ENCODE results near the gene GSX2. TPM values are rescaled to one million over a fixed set of nuclear protein-coding genes. Genes with fewer than 3 reads are reported as not detected.

The GSX2 gene
- polyA plus RNA-seq, 2 donors: not detected

DNA sequence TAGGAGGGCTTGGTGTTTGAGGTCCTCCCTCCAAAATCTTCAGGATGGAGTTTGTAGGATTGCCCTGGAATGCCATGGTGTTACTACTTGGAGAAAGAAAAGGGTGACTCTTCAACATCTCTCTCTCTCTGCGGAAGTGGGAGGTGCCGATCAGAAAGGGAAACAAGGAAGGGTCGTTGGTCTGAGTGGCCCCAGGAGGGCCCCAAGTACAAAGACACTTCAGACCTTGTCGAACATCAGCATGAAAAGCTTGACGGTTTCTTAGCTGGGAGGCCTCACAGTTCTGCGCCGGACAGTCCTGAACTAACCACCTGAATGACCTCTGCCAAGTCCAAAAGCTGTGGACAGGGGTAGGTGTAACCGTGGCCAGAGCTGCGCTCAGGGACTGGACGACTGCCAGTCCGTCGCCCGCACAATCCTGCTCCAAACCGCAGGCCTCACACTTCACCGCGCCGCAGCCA is 646 bp upstream of the GSX2 start:
- WGBS, 2 donors: 4 to 5% methylated on average over 17 of the region's 17 CpGs
- H3K4me1 ChIP-seq (ENCODE audit: control insufficient read depth in 2 of 2, insufficient read depth in 2 of 2, low read length in 1 of 2): peaks cover 15 to 18% of the 10 kb centered on the region in 2 donors
- H3K4me3 ChIP-seq (ENCODE audit: low read depth in 1 of 2, low read length in 2 of 2): peak overlapping the region in 1 of 2 donors; percentile 38
- peaks cover 19 to 29% of the 10 kb centered on the region in 2 donors for H3K27me3 ChIP-seq (ENCODE audit: control insufficient read depth in 1 of 2, insufficient read depth in 2 of 2, low read length in 2 of 2)
- H3K27ac ChIP-seq (ENCODE audit: low read depth in 2 of 2, low read length in 1 of 2): no peak overlapping the region
- no peaks in the 10 kb centered on the region for H3K9me3 ChIP-seq (ENCODE audit: control insufficient read depth in 2 of 2, insufficient read depth in 1 of 2, low read depth in 1 of 2, low read length in 1 of 2)
- H3K36me3 ChIP-seq (ENCODE audit: control insufficient read depth in 2 of 2, insufficient read depth in 2 of 2, low read length in 1 of 2): no peaks in the 10 kb centered on the region

DNA sequence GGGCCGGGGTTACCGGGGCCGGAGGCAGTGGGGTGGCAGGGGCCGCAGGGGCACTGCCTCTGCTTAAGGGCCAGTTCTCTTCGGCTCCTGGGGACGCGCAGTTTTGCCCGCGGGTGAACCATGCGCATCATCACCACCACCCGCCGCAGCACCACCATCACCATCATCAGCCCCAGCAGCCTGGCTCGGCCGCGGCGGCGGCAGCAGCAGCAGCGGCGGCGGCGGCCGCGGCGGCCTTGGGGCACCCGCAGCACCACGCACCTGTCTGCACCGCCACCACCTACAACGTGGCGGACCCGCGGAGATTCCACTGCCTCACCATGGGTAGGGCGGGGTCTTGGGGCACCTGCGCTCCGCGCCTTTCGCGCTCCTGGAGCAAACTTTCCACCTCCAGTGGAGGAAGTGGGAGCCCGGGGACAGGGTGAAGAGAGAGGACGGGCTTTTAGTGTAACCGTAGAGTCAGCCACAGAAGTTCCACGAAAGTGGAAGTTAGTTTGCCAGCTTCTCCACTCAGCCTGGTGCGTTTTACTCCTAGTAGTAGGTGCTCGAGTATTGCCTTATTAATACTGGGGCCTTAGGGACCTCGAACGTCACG is 729 bp downstream of the GSX2 start:
- no peak overlapping the region for H3K27ac ChIP-seq (ENCODE audit: low read depth in 2 of 2, low read length in 1 of 2)
- peak overlapping the region in 1 of 2 donors; percentile 38 for H3K4me3 ChIP-seq (ENCODE audit: low read depth in 1 of 2, low read length in 2 of 2)
- WGBS, 2 donors: 2 to 3% methylated on average over 37 to 46 of the region's 46 CpGs
- H3K36me3 ChIP-seq (ENCODE audit: control insufficient read depth in 2 of 2, insufficient read depth in 2 of 2, low read length in 1 of 2): no peaks in the 10 kb centered on the region
- peaks cover 10 to 29% of the 10 kb centered on the region in 2 donors for H3K27me3 ChIP-seq (ENCODE audit: control insufficient read depth in 1 of 2, insufficient read depth in 2 of 2, low read length in 2 of 2)
- no peaks in the 10 kb centered on the region for H3K9me3 ChIP-seq (ENCODE audit: control insufficient read depth in 2 of 2, insufficient read depth in 1 of 2, low read depth in 1 of 2, low read length in 1 of 2)
- peaks cover 15 to 18% of the 10 kb centered on the region in 2 donors for H3K4me1 ChIP-seq (ENCODE audit: control insufficient read depth in 2 of 2, insufficient read depth in 2 of 2, low read length in 1 of 2)

DNA sequence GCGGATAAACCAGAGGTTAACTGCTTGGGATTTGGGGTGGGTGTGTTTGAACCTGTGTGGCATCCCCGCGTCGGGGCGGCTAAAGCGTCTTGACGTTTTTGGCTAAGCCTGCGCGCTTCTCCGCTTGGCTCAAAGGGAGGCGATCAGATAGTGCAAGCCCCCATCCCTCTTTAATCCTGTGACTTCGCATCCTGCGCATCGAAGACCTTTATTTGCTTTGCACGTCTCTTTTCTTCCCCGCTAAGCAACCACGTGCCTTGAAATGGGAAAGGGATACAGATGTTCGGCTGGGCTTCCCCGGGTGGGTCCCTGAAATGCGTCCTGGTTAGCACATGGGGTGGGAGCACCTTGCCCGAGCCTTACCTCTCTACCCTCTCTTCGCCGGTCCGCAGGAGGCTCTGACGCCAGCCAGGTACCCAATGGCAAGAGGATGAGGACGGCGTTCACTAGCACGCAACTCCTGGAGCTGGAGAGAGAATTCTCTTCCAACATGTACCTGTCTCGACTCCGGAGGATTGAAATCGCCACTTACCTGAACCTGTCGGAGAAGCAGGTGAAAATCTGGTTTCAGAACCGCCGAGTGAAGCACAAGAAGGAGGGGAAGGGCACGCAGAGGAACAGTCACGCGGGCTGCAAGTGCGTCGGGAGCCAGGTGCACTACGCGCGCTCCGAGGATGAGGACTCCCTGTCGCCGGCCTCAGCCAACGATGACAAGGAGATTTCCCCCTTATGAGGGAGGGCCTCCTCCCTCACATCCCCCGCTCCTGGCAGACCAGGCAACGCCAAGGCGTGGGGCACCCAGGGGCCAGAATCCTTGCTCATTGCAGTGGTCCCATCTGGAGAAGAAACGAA is 1.5 kb downstream of the GSX2 start:
- no peaks in the 10 kb centered on the region for H3K9me3 ChIP-seq (ENCODE audit: control insufficient read depth in 2 of 2, insufficient read depth in 1 of 2, low read depth in 1 of 2, low read length in 1 of 2)
- H3K27me3 ChIP-seq (ENCODE audit: control insufficient read depth in 1 of 2, insufficient read depth in 2 of 2, low read length in 2 of 2): peaks cover 10 to 29% of the 10 kb centered on the region in 2 donors
- H3K4me3 ChIP-seq (ENCODE audit: low read depth in 1 of 2, low read length in 2 of 2): peak overlapping the region in 1 of 2 donors; percentile 38
- no peak overlapping the region for H3K27ac ChIP-seq (ENCODE audit: low read depth in 2 of 2, low read length in 1 of 2)
- 8 to 9% methylated on average over 50 of the region's 50 CpGs for WGBS, 2 donors
- H3K36me3 ChIP-seq (ENCODE audit: control insufficient read depth in 2 of 2, insufficient read depth in 2 of 2, low read length in 1 of 2): no peaks in the 10 kb centered on the region
- H3K4me1 ChIP-seq (ENCODE audit: control insufficient read depth in 2 of 2, insufficient read depth in 2 of 2, low read length in 1 of 2): peaks cover 15 to 18% of the 10 kb centered on the region in 2 donors

DNA sequence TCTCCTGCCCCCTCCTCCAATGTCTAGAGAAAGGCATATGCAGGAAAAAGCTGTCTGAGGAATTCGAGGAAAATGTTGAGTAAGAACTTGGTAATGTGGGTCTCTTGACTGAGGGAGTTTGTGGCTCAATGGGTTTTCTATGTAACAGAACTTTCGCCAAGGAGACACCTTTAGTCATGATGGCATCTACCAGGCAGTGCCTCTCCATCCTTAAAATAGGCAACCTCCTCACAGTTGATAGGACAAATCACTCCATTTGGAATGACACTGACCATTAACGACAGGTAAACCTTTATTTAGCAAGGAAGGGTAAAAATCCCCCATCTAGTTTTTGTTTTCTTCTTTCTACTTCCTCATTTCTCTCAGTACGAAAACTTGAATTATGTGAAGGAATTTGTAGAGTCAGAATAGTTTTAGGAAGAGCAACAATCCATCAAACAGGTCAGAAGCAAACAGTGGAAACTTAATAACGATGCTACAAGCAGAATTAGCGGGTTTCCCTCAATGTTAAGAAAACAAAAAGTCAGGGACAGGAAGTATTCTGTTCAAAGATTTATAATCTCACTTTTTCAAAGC is 2.7 kb downstream of the GSX2 start:
- 48 to 63% methylated on average over 6 of the region's 6 CpGs for WGBS, 2 donors
- Histone ChIP-seq H3K9me3 (ENCODE audit: control insufficient read depth in 2 of 2, insufficient read depth in 1 of 2, low read depth in 1 of 2, low read length in 1 of 2) (no peaks in the 10 kb centered on the region), H3K27me3 (ENCODE audit: control insufficient read depth in 1 of 2, insufficient read depth in 2 of 2, low read length in 2 of 2) (peaks cover 8 to 20% of the 10 kb centered on the region in 2 donors), H3K4me3 (ENCODE audit: low read depth in 1 of 2, low read length in 2 of 2) (no peak overlapping the region), H3K36me3 (ENCODE audit: control insufficient read depth in 2 of 2, insufficient read depth in 2 of 2, low read length in 1 of 2) (no peaks in the 10 kb centered on the region), H3K27ac (ENCODE audit: low read depth in 2 of 2, low read length in 1 of 2) (no peak overlapping the region), H3K4me1 (ENCODE audit: control insufficient read depth in 2 of 2, insufficient read depth in 2 of 2, low read length in 1 of 2) (peaks cover 15 to 18% of the 10 kb centered on the region in 2 donors)

DNA sequence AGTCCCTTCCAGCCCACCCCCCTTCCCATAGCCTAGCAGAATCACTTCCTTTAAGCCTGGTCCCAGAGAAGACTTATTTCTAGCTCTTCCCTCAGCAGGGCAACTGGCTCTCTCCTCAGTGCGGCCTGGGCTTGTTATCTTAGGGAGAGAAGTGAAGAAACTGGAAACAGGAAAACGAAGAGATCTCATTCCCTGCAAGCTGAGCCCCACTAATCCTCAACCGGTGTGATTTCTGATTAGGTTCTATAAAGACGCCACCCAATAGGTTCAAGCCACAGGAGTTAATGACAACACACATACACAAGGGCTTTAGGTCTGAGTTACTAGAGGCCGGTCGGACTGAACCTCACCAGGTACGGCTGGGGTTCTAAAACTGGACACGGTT is 3.2 kb downstream of the GSX2 start:
- H3K4me1 ChIP-seq (ENCODE audit: control insufficient read depth in 2 of 2, insufficient read depth in 2 of 2, low read length in 1 of 2): peaks cover 15 to 18% of the 10 kb centered on the region in 2 donors
- peaks cover 8 to 20% of the 10 kb centered on the region in 2 donors for H3K27me3 ChIP-seq (ENCODE audit: control insufficient read depth in 1 of 2, insufficient read depth in 2 of 2, low read length in 2 of 2)
- H3K4me3 ChIP-seq (ENCODE audit: low read depth in 1 of 2, low read length in 2 of 2): no peak overlapping the region
- H3K9me3 ChIP-seq (ENCODE audit: control insufficient read depth in 2 of 2, insufficient read depth in 1 of 2, low read depth in 1 of 2, low read length in 1 of 2): no peaks in the 10 kb centered on the region
- no peaks in the 10 kb centered on the region for H3K36me3 ChIP-seq (ENCODE audit: control insufficient read depth in 2 of 2, insufficient read depth in 2 of 2, low read length in 1 of 2)
- H3K27ac ChIP-seq (ENCODE audit: low read depth in 2 of 2, low read length in 1 of 2): no peak overlapping the region
- WGBS, 2 donors: 24 to 39% methylated on average over 8 of the region's 8 CpGs

DNA sequence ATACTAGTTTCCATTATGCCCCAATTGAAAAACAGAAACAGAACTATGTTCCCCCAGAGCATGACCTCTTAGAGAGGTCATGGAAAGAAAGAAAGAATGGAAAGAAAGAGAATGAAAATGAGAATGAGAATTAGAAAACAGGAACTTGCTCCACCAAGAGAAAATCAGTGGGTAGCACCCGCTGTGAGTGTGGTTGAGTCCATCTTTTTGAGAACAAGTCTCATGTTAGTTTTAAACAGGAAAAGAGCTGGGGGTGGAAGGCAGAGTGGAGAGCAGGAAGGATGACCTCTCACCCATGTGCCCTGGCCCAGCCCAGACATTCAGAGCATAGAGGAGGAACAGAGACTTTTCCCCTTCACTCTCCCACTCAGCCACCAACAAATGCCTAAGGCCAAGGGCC is 4.9 kb downstream of the GSX2 start:
- Histone ChIP-seq H3K36me3 (ENCODE audit: control insufficient read depth in 2 of 2, insufficient read depth in 2 of 2, low read length in 1 of 2) (no peaks in the 10 kb centered on the region), H3K4me3 (ENCODE audit: low read depth in 1 of 2, low read length in 2 of 2) (no peak overlapping the region), H3K27me3 (ENCODE audit: control insufficient read depth in 1 of 2, insufficient read depth in 2 of 2, low read length in 2 of 2) (peaks cover 8 to 11% of the 10 kb centered on the region in 2 donors), H3K9me3 (ENCODE audit: control insufficient read depth in 2 of 2, insufficient read depth in 1 of 2, low read depth in 1 of 2, low read length in 1 of 2) (no peaks in the 10 kb centered on the region), H3K4me1 (ENCODE audit: control insufficient read depth in 2 of 2, insufficient read depth in 2 of 2, low read length in 1 of 2) (peaks cover 16 to 18% of the 10 kb centered on the region in 2 donors), H3K27ac (ENCODE audit: low read depth in 2 of 2, low read length in 1 of 2) (no peak overlapping the region)
- 81 to 85% methylated on average over 1 of the region's 1 CpG for WGBS, 2 donors

DNA sequence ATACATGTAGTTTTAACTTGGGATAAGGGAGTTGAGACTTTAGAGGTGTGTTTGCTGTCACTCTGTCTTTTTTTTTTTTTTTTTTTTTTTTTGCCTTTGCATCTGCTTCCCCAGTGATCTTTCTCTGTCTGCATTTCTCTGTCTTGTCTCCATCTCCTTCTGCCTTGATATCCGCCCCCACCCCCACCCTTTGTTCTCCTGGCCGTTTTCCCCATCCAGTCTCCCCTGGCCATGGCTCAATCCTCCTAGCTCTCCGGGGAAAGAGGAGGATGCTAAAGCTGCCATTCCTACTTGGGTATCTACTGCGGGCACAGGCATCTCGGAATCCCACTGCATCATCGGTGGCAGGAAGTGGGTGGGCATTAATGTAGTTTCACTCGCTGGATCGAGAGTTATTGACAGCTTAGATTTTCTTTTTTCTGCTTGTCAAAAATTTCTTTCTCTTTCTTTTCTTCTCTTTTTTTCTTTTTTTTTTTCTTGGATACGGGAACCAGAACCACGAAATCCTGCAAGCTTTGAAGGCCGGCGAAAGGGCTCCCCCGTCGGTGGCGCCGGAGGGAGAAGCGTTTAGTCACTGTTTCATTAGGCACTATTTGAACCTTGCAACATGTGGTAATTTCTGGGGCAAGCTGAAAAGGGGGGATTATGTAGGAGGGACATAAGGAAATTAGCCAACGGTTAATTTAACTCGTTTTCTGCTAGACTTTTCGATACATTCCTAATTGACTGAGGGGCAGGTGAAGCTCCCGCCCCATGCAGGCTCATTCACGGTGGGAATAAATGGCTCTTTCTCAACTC is 8.2 kb downstream of the GSX2 start:
- Histone ChIP-seq H3K4me1 (ENCODE audit: control insufficient read depth in 2 of 2, insufficient read depth in 2 of 2, low read length in 1 of 2) (peaks cover 4 to 7% of the 10 kb centered on the region in 2 donors), H3K4me3 (ENCODE audit: low read depth in 1 of 2, low read length in 2 of 2) (no peak overlapping the region), H3K36me3 (ENCODE audit: control insufficient read depth in 2 of 2, insufficient read depth in 2 of 2, low read length in 1 of 2) (no peaks in the 10 kb centered on the region), H3K9me3 (ENCODE audit: control insufficient read depth in 2 of 2, insufficient read depth in 1 of 2, low read depth in 1 of 2, low read length in 1 of 2) (no peaks in the 10 kb centered on the region), H3K27me3 (ENCODE audit: control insufficient read depth in 1 of 2, insufficient read depth in 2 of 2, low read length in 2 of 2) (peaks cover 0 to 3% of the 10 kb centered on the region in 2 donors), H3K27ac (ENCODE audit: low read depth in 2 of 2, low read length in 1 of 2) (no peak overlapping the region)
- WGBS, 2 donors: 27 to 37% methylated on average over 22 of the region's 22 CpGs

DNA sequence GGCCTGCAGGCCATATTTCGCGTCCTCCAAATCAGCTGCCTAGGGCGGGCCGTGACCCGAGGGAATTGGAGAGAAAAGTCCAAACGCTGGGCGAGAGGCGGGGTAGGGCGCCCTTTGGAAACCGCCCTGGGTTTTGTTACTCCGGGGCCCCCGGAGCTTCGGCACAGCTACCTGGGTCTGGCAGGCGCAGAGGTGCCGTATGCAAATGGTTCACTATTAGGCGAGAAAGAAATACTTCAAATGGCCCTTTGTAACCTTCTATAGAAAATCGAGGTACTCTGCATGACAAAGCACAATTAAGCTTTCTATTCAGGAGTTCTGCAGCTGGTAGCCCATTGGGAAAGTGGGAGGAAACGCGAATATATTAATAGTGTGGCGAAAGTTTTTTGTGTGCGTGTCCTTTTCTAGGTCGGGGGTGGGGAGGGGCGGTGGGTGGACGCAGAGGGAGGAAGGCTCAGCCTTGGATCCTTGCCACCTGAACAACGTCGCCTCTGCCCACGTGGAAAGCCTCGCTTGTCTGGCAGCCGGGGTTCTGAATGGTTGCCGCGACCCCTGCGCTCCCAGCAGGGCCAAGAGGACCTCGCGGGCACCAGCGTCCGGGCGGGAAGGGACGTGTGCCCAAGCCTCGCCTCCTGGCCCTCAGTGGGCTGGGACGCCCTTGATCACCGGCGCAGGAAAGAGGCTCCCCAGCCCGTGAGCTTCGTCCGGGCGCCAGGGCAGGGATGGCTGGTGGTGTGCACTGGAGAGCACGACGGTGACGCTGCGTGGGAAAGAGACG is 9.5 kb downstream of the GSX2 start:
- Histone ChIP-seq H3K27me3 (ENCODE audit: control insufficient read depth in 1 of 2, insufficient read depth in 2 of 2, low read length in 2 of 2) (peaks cover 0 to 3% of the 10 kb centered on the region in 2 donors), H3K36me3 (ENCODE audit: control insufficient read depth in 2 of 2, insufficient read depth in 2 of 2, low read length in 1 of 2) (no peaks in the 10 kb centered on the region), H3K4me1 (ENCODE audit: control insufficient read depth in 2 of 2, insufficient read depth in 2 of 2, low read length in 1 of 2) (peaks cover 4 to 7% of the 10 kb centered on the region in 2 donors), H3K4me3 (ENCODE audit: low read depth in 1 of 2, low read length in 2 of 2) (peak overlapping the region in 1 of 2 donors; percentile 7), H3K9me3 (ENCODE audit: control insufficient read depth in 2 of 2, insufficient read depth in 1 of 2, low read depth in 1 of 2, low read length in 1 of 2) (no peaks in the 10 kb centered on the region), H3K27ac (ENCODE audit: low read depth in 2 of 2, low read length in 1 of 2) (no peak overlapping the region)
- 13% methylated on average over 51 of the region's 51 CpGs for WGBS, 2 donors
